22Rv1 (cell line): ENCODE measurements around the gene ATAT1.
A peak's percentile ranks its signal among the peaks of the same experiment; 100 is the strongest.

ENCODE experiments used
- H3K27ac ChIP-seq: fragments of 450-650 bp; 2 replicates; pipeline ENCODE4 v1.5.1; 2017
- CTCF ChIP-seq: fragments of 450-650 bp; IDR thresholded peaks from 2 replicates; pipeline ENCODE4 v1.5.1; 2017; ENCODE audit warnings: mild to moderate bottlenecking
- ZFX ChIP-seq: fragments of 450-650 bp; IDR thresholded peaks from 2 replicates; pipeline ENCODE4 v1.6.1; 2017; ENCODE audit warnings: antibody characterized with exemption, borderline replicate concordance

Gene ATAT1

GRCh38 chr6:30614044-30614842 lies 12.4 kb upstream of the ATAT1 start:
- TF ChIP-seq CTCF (no peak), ZFX (no peak)
- H3K27ac ChIP-seq: peak overlapping the region; percentile 99

- H3K27ac ChIP-seq: peak overlapping the region; percentile 99
- TF ChIP-seq ZFX: no peak
- no peak for TF ChIP-seq CTCF
Observed at GRCh38 chr6:30614843-30615218, 11.8 kb upstream of the ATAT1 start.

GRCh38 chr6:30615219-30615957 lies 11.3 kb upstream of the ATAT1 start:
- peak overlapping the region; percentile 99 for H3K27ac ChIP-seq
- TF ChIP-seq CTCF (no peak), ZFX (no peak)

GRCh38 chr6:30615958-30616810 lies 10.5 kb upstream of the ATAT1 start:
- H3K27ac ChIP-seq: peak overlapping the region; percentile 99
- TF ChIP-seq ZFX (no peak), CTCF (no peak)

- TF ChIP-seq ZFX (no peak), CTCF (no peak)
- H3K27ac ChIP-seq: peak within 1 kb of the TSS; percentile 99
Observed at GRCh38 chr6:30616811-30617564, 9.7 kb upstream of the ATAT1 start, which contains the start of gene PPP1R10. TSS of gene PPP1R10 (minus strand) at chr6:30617243. CDS start at chr6:30609944, 7,299 bp downstream.

GRCh38 chr6:30617565-30618269 lies 9.0 kb upstream of the ATAT1 start, which contains the start of gene MRPS18B:
TSS of gene MRPS18B (plus strand) at chr6:30617840. CDS start at chr6:30617866, 26 bp downstream.
- TF ChIP-seq CTCF (no peak), ZFX (no peak)
- H3K27ac ChIP-seq: peak within 1 kb of the TSS; percentile 99
